Osteoblast (primary cell): ENCODE data around the gene R3HCC1L. TPM values are rescaled to one million over a fixed set of nuclear protein-coding genes. Genes with fewer than 3 reads are reported as not detected.

Experiments
- DNase-seq: peaks from one replicate; pipeline ENCODE4 v3.0.0; 2011; ENCODE audit warnings: low spot score, mixed read lengths; ENCODE audit not compliant: insufficient read length; ENCODE audit errors: missing footprints
- H2AFZ ChIP-seq: 2 replicates; pipeline ENCODE4 v1.6.0; 2011; ENCODE audit warnings: mild to moderate bottlenecking, low read length
- H3K27ac ChIP-seq: 2 replicates; pipeline ENCODE4 v1.5.1; 2011; ENCODE audit warnings: mild to moderate bottlenecking, low read depth, low read length, moderate library complexity
- H3K27me3 ChIP-seq: 2 replicates; pipeline ENCODE4 v1.6.0; 2012; ENCODE audit warnings: mild to moderate bottlenecking, control low read depth, inconsistent platforms, low read length, moderate library complexity; ENCODE audit not compliant: insufficient read depth
- H3K36me3 ChIP-seq: 2 replicates; pipeline ENCODE4 v1.5.1; 2011; ENCODE audit warnings: mild to moderate bottlenecking, low read length, control low read depth, moderate library complexity; ENCODE audit not compliant: insufficient read depth
- H3K4me1 ChIP-seq: 2 replicates; pipeline ENCODE4 v1.5.1; 2011; ENCODE audit warnings: mild to moderate bottlenecking, low read length, control low read depth, moderate library complexity; ENCODE audit not compliant: insufficient read depth
- H3K4me2 ChIP-seq: 2 replicates; pipeline ENCODE4 v1.6.0; 2011; ENCODE audit warnings: mild to moderate bottlenecking, low read length; ENCODE audit not compliant: insufficient read depth
- H3K4me3 ChIP-seq: fragments of 200-600 bp; sonication (generic); 3 replicates; pipeline ENCODE4 v1.5.1; 2012; ENCODE audit warnings: mild to moderate bottlenecking, low read length, inconsistent platforms; ENCODE audit not compliant: insufficient read depth
- H3K79me2 ChIP-seq: 2 replicates; pipeline ENCODE4 v1.6.0; 2012; ENCODE audit warnings: mild to moderate bottlenecking, low read length, control low read depth, inconsistent platforms; ENCODE audit not compliant: insufficient read depth
- H3K9me3 ChIP-seq: 2 replicates; pipeline ENCODE4 v1.5.1; 2011; ENCODE audit warnings: low read depth, low read length, control low read depth
- H4K20me1 ChIP-seq: 2 replicates; pipeline ENCODE4 v1.6.0; 2012; ENCODE audit warnings: mild to moderate bottlenecking, low read length, control low read depth; ENCODE audit not compliant: insufficient read depth
- CTCF ChIP-seq: IDR thresholded peaks from 2 replicates; pipeline ENCODE4 v1.5.1; 2011; ENCODE audit warnings: mild to moderate bottlenecking, low read depth, low read length, moderate library complexity; ENCODE audit errors: extremely low read depth
- total RNA-seq: library from RNA; depleted of rRNA; stranded (reverse); fragments of >200 nt; gene quantifications from 2 replicates; pipeline ENCODE4 v1.2.3, GENCODE V29; 2012

R3HCC1L gene
- total RNA-seq, 1 donor = 15.9 TPM

GRCh38 chr10:98154076-98154475 lies 19.6 kb downstream of the R3HCC1L start:
- H3K9me3 ChIP-seq = no peaks in the 10 kb centered on the region
- peaks cover 61% of the 10 kb centered on the region for H3K79me2 ChIP-seq
- no peak overlapping the region for H3K4me2 ChIP-seq
- no peaks in the 10 kb centered on the region for H3K27me3 ChIP-seq
- no peak overlapping the region for H3K27ac ChIP-seq
- H3K4me3 ChIP-seq = no peak overlapping the region
- peaks cover 14% of the 10 kb centered on the region for H4K20me1 ChIP-seq
- no peak overlapping the region for H2AFZ ChIP-seq
- TF ChIP-seq CTCF = no peak
- H3K36me3 ChIP-seq = peaks cover 4% of the 10 kb centered on the region
- no peaks in the 10 kb centered on the region for H3K4me1 ChIP-seq
- no peak for DNase-seq

DNA sequence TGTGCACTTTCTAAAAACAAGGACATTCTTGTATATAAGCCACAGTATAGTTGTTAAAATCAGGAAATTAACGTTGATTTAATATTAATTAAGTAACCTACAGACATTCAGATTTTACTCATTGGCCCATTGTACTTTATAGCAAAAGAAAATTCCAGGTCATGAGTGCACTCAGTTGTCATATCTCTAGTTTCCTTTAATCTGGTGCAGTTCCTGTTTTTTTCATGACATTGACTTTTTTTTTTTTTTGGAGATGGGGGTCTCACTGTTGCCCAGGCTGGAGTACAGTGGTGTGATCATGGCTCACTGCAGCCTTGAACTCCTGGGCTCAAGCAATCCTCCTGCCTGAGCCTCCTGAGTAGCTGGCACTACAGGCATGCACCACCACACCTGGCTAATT lies 24.1 kb downstream of the R3HCC1L start:
- Histone ChIP-seq H3K4me1 (no peaks in the 10 kb centered on the region), H3K79me2 (peaks cover 40% of the 10 kb centered on the region), H3K4me2 (no peak overlapping the region), H3K27ac (no peak overlapping the region), H3K27me3 (no peaks in the 10 kb centered on the region), H3K9me3 (no peaks in the 10 kb centered on the region), H3K36me3 (peaks cover 13% of the 10 kb centered on the region), H4K20me1 (peaks cover 10% of the 10 kb centered on the region), H2AFZ (no peak overlapping the region), H3K4me3 (no peak overlapping the region)
- no peak for DNase-seq
- TF ChIP-seq CTCF = no peak

- no peaks in the 10 kb centered on the region for H3K9me3 ChIP-seq
- no peak overlapping the region for H2AFZ ChIP-seq
- no peak overlapping the region for H3K4me2 ChIP-seq
- no peaks in the 10 kb centered on the region for H3K4me1 ChIP-seq
- DNase-seq = no peak
- no peak overlapping the region for H3K4me3 ChIP-seq
- H3K36me3 ChIP-seq = peaks cover 18% of the 10 kb centered on the region
- H4K20me1 ChIP-seq = no peaks in the 10 kb centered on the region
- no peaks in the 10 kb centered on the region for H3K27me3 ChIP-seq
- no peak overlapping the region for H3K27ac ChIP-seq
- TF ChIP-seq CTCF = no peak
- peaks cover 11% of the 10 kb centered on the region for H3K79me2 ChIP-seq
Measured at GRCh38 chr10:98163941-98164340, 29.5 kb downstream of the R3HCC1L start.

DNA sequence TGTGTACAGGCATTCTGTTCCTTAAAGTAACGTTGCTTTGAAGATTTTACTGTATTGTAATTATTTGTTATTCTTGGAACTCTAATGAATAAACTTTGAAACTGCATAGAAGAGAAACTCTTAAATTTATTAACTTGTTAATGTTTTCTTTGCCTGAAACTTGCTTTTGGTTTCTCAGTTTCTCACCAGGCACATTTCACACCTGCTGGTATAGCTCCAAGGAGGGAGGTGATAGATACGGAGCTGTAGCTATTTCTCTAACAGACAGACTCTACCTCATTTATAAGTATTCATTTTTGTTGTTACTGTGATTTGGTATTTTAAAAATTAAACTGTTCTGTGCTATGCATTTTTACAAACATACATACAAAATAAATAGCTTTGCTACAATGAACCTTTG lies 32.7 kb downstream of the R3HCC1L start:
- no peak overlapping the region for H3K27ac ChIP-seq
- peaks cover 19% of the 10 kb centered on the region for H4K20me1 ChIP-seq
- H2AFZ ChIP-seq = no peak overlapping the region
- H3K36me3 ChIP-seq = peaks cover 18% of the 10 kb centered on the region
- no peak overlapping the region for H3K4me3 ChIP-seq
- peaks cover 8% of the 10 kb centered on the region for H3K4me1 ChIP-seq
- no peaks in the 10 kb centered on the region for H3K9me3 ChIP-seq
- no peak for DNase-seq
- no peak for TF ChIP-seq CTCF
- H3K4me2 ChIP-seq = no peak overlapping the region
- peaks cover 3% of the 10 kb centered on the region for H3K79me2 ChIP-seq
- H3K27me3 ChIP-seq = no peaks in the 10 kb centered on the region
